HL-60 (cell line): ENCODE results near the gene ANKS1B.

ENCODE experiments used
- DNase-seq, 2 experiments: peaks; one replicate each; pipeline ENCODE4 v3.0.0-alpha.2; 2010 to 2020; ENCODE audit warnings: low read depth in 1 of 2, low spot score in 1 of 2
- H3K27ac ChIP-seq: fragments of 250-450 bp; sonication (Bioruptor Pico); replicated peaks from 2 replicates; pipeline ENCODE4 v1.5.1; 2020; ENCODE audit warnings: mild to moderate bottlenecking, moderate library complexity
- H3K27me3 ChIP-seq: fragments of 250-450 bp; sonication (Bioruptor Pico); 2 replicates; pipeline ENCODE4 v1.5.1; 2021; ENCODE audit warnings: mild to moderate bottlenecking, moderate library complexity; ENCODE audit not compliant: insufficient read depth, poor library complexity, severe bottlenecking
- H3K4me3 ChIP-seq: replicated peaks from 2 replicates; pipeline ENCODE4 v1.5.1; 2011; ENCODE audit warnings: mild to moderate bottlenecking, control low read depth, low read length; ENCODE audit not compliant: insufficient read depth
- GABPA ChIP-seq: IDR thresholded peaks from 2 replicates; pipeline ENCODE4 v1.6.1; 2012; ENCODE audit warnings: low read depth
- POLR2AphosphoS5 ChIP-seq: IDR thresholded peaks from 2 replicates; pipeline ENCODE4 v1.6.1; 2012; ENCODE audit warnings: low read depth
- REST ChIP-seq: IDR thresholded peaks from 2 replicates; pipeline ENCODE4 v1.6.1; 2012; ENCODE audit warnings: low read depth; ENCODE audit not compliant: insufficient replicate concordance
- SPI1 ChIP-seq: IDR thresholded peaks from 2 replicates; pipeline ENCODE4 v1.6.1; 2012; ENCODE audit warnings: low read depth, mild to moderate bottlenecking, borderline replicate concordance
- TF ChIP-seq, protein P1 (sequence below): IDR thresholded peaks from one replicate; pipeline ENCODE4 v1.5.1; 2011; ENCODE audit warnings: low read length, control low read depth, inconsistent platforms; ENCODE audit not compliant: insufficient read depth

ANKS1B gene

DNA sequence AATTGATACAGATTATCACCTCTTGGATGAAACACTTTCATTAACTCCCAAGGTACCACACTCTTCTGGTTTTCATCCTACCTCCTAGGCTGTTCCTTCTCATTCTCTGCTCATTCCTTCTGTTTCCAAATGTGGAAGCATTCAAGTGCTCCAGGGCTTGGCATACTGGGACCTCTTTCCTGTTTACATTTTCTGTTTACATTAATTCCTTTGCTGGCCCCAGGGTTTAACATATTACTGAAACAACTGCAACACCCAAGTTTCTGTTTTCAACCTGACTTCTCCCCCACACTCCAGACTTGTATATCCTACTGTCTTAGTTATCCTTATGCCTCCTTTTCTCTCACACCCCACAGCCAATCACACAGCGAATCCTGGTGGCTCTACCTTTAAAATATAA is 723.5 kb downstream of the ANKS1B start:
- Histone ChIP-seq H3K27me3 (no peaks in the 10 kb centered on the region), H3K27ac (no peak overlapping the region), H3K4me3 (no peak overlapping the region)
- no peak for DNase-seq
- TF ChIP-seq POLR2AphosphoS5, result no peak
- TF ChIP-seq, protein P1, sequence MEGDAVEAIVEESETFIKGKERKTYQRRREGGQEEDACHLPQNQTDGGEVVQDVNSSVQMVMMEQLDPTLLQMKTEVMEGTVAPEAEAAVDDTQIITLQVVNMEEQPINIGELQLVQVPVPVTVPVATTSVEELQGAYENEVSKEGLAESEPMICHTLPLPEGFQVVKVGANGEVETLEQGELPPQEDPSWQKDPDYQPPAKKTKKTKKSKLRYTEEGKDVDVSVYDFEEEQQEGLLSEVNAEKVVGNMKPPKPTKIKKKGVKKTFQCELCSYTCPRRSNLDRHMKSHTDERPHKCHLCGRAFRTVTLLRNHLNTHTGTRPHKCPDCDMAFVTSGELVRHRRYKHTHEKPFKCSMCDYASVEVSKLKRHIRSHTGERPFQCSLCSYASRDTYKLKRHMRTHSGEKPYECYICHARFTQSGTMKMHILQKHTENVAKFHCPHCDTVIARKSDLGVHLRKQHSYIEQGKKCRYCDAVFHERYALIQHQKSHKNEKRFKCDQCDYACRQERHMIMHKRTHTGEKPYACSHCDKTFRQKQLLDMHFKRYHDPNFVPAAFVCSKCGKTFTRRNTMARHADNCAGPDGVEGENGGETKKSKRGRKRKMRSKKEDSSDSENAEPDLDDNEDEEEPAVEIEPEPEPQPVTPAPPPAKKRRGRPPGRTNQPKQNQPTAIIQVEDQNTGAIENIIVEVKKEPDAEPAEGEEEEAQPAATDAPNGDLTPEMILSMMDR, result no peak
- TF ChIP-seq REST, result no peak
- TF ChIP-seq GABPA, result no peak
- TF ChIP-seq SPI1, result no peak

GRCh38 chr12:99260456-99260996 is 724.2 kb downstream of the ANKS1B start:
- Histone ChIP-seq H3K27me3 (no peaks in the 10 kb centered on the region), H3K4me3 (no peak overlapping the region), H3K27ac (no peak overlapping the region)
- TF ChIP-seq POLR2AphosphoS5 (no peak), SPI1 (no peak), REST (no peak), GABPA (no peak)
- TF ChIP-seq, protein P1, result no peak
- DNase-seq, result no peak

DNA sequence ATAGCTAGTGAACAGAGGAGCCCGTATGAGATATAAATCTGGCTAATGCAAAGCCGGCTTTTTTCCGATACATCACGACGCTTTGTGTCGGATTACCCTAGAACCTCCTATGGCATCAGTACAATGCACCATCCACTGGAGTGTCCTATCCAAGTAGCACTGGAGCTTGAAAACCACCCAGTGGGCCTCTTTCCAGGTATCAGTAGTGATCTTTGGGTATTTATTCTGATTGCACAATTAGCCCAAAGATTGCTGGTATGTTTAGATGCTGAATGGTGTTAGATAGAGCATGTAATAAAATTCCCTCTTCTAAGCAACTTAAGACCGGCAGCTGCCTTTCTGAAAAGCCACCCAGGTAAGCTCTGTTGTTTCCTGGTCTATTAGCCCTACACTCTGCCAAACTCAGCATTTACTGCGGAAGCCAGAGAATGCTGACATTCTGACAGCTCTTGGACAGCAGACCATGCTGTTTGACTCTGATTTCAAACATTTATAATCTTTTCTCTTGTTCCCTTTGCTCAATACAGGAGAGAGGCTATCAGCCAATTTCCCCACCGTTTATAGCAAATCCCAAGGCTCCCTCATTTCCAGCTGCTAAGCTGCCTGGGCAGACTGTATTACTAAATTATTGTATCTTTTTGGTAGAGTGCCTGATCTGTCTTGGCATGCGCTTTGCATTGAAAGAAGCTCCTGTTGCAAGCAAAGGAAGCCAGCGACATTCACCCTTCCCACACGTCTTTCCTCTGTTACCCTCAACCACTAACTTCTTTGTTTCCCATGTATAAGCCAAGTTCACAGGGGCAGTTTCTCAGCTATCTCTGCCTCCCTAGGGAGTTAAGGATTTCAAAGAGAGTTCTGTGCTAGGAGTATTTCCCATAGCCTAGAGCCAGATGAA is 725.4 kb downstream of the ANKS1B start:
- H3K27me3 ChIP-seq, result no peaks in the 10 kb centered on the region

More for the DNA sequence above, 725.4 kb downstream of the ANKS1B start:
- Histone ChIP-seq H3K27ac (no peak overlapping the region), H3K4me3 (no peak overlapping the region)
- TF ChIP-seq SPI1 (no peak), GABPA (no peak), POLR2AphosphoS5 (no peak), REST (no peak)
- TF ChIP-seq, protein P1, result no peak
- no peak for DNase-seq
